Left forelimb (tissue), 1 donor: Measurements from ENCODE around the gene GRK3.

Source experiments
- DNase-seq: peaks from one replicate; pipeline ENCODE4 v3.0.0-alpha.2; 2018; ENCODE audit warnings: low spot score

Gene GRK3

DNA sequence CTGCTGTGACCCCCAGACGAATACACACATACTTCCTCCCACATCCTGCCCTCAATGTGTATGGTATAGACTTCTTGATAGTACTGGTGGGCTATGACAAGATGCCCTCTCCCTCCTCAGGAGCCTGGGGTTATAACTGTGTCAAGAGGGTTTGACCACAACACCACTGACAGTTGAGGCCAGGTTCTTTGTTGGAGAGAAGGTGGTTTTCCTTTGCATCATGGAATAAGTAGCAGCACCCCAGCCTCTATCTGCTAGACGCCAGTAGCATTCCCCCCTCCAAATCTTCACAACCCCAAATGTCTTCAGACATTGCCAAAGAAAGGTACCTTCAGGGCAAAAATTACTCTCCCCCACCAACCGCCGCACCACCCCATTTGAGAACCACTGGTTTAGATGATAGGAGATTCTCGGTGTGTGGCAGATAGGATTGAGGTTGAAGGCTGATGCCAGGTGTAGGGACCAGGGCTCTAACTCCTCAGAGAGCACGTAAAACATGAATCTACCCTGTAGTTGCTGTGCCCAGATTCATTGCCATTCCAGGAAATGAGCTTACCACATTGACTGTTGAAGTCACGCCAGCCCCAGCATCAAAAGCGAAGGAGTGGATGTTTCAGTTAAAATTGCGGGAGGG is 172.0 kb downstream of the GRK3 start:
- DNase-seq, result no peak

DNA sequence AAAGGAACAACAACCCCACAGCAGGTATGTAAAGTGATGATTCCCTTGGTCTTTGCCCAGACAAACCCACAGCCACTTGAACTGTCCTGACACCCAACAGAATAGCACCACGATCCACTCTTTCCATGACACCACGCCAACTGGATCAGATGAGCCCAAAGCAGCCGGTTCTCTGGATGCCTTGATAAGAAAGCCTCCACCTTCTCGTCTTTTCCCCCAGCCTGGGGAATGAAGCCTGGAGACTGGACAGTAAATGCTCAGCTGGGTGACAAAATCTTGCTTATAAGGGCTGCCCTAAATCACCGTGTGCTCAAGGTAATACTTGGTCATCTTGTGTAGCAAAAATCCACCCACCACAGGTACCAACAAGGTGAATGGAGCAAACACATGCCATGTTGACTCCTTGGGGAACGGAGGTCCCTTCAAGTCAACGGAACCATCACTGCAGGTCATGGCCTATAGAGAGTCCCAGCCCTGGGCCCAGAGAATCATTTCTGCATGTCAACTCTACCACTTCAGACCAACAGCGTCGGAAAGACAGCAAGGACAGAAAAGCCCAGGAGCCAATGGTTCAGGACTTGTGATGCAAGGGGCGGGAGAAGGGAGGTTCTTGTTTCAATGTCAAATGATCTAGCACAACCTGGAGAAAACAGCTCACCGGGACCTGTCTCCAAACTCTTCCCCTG is 175.3 kb downstream of the GRK3 start:
- no peak for DNase-seq

DNA sequence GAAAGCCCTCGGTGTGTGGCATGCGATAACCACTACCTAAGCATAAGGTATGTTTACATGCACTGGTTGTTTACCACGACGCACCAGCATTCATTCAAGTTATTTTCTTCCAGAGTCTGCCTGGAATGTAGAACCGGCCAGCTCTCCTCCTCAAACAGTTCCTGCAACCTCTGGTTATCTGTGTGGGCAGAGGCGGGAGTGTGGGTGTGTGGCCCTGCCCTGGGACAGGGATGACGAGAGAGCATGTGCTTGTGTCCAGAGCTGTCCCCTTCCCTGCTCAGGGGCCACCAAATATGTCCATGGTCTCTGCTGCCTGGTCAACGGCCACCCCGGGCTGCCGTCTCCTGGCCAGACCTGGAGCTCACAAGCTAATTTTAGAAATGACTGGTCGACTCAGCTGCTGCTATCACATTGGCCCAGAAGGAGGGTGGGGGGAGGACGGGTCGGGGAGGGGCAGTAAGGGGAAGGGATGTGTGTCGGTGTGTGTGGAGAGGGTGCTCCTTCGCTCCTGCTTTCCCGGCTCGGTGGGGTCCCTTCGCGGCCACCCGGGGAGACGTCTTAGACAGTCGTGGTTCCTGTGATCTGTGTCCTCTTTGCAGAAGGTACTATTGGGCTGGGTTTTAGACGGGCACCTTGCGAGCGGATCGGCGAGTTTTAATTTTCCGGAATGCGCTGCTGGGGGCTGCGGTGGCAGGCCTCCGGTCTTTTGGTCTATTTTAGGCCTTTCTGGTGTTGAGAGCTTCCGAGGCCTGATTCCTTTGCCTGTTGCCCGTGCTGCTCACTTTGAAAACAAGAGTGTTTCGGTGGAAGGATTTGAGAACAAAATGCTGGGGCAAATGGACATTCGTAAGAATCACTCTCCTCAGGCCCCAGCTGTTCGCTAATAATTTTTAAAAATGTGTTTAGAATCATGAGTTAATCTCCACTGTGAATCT is 177.5 kb downstream of the GRK3 start, which contains the start of gene MYO18B:
Gene MYO18B, plus strand, starts transcription at position 497 of the 935 bp plus-strand sequence. CDS start 18,905 bp downstream, outside the sequence.
- DNase-seq, result no peak

DNA sequence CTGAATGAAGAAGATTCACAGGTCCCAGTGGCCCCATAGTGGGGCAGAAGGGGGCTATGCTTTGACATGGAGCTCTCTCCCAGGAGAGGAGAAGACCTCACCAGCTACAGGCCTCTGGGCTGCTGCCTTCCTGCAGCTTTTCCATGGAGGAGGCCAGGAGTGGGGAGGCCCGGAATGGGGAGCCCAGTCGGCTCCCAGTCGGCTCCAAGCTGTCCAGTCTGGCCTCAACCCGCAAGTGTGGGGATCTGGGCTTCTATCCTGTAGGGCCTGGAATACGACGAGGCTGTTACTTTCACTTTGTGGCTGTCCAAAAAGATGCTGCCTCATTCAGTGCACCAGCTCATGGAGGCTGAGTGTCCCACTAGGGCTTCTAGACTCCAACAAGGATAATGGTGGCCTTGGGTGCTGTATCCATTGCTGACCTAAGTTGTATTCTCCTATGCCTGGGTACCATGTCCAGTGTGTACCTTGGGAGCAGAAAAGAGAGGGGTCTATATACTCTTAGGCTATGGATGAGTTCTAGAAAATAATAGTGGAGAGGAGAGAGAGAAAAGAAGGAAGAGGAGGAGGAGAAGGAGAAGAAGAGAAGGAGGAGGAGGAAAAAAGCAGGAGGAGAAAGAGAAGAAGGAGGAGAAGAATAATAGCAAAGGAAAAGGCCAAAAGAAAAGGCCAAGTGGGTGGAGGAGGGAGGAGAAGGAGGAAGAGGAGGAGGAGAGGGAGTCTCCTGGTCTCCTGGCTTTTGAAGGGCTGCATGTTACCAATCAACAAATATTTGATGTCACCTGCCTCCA is 178.6 kb downstream of the GRK3 start:
- DNase-seq, result no peak

DNA sequence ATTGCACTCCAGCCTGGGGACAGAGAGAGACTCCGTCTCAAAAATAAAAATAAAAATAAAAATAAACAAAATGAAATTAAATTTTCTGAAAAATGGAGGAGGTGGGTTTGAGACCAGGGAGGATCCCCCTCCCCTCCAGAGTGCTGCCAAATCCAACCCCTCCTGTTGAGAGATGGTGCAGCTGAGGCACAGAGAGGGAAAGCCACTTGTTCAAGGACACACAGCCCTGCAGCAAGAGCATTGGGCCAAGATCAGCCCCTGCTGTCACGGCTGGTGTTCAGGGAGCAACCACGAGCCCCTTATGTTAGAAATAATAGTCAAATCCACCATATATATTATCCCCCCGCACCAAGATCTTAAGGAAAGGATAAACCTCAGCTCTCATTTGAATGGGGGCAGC is 180.2 kb downstream of the GRK3 start:
- DNase-seq, result no peak

DNA sequence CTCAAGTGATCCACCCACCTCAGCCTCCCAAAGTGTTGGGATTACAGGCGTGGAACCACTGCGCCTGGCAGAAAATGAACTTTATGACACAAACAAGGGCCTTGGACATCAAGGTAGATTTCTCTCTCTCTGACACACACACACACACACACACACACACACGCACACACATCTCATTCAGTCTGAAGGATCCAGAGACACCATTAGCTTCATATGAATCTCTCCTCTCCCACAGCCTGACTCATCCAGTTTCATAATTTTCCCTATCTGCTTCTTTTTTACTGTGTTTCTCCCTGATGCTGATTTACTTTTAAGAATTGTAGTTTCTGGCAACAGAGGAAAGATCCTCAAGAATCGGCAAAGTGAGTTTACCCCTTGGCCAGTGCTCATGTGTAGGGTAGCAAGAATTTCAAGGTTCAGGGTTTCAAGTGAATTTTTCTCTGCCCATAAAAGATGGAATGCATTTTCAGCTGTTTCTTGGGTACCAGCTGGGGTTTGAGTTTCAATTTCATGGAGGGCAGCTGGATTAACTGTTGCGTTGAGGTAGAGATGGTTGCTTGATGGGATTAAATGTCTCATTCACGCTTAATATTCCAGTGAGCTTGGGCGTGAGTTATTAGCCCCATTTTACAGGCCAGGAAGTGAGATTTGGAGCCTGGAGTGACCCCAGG is 181.0 kb downstream of the GRK3 start:
- DNase-seq, result no peak

DNA sequence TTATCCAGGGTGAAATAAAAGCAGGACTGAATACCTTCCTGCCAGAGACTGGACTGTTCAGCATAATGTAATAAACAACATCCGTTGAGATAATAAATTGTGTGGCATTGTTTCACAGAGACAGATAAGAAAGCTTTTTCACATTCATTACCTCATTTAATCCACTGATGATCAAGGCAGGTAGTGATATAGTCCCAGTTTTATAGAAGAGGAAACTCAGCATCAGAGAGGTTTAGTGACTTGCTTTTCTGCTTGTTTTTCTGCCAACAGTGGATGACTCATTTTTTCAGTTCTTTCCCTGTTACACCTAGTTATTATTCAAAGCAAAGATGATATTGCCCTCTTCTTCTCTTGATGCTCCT is 181.5 kb downstream of the GRK3 start:
- no peak for DNase-seq

DNA sequence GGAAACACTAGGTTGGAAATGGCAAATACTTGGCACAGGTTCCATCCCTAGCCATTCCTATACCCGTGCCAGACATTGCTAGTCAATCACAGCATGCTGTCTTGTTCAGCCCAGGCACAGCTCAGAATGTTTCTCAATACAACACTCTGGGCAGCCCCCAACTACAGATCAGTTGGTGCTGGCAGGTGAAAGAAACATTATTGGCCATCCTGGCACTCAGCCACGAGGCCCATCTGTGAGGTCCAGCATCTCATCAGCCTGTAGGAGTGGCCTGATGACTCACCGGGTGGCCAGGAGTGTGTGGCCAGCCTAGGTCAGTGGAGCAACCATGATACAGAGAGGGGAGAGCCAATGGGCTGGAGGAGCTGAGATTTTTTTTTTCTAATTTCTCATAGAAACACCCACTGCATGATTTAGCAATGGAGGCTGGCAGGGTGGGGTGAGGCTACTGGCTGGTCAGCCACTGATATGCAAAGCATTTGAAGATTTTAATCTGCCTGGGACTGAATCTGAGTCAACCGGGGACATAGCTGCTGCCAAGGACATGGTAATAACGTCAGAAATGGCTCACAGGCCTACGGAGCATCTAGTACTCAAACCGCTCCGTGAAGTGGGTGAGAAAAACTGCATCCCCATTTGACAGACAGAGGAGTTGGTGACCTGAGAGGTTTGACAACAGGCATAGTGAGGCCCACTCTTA is 182.9 kb downstream of the GRK3 start:
- DNase-seq, result no peak

DNA sequence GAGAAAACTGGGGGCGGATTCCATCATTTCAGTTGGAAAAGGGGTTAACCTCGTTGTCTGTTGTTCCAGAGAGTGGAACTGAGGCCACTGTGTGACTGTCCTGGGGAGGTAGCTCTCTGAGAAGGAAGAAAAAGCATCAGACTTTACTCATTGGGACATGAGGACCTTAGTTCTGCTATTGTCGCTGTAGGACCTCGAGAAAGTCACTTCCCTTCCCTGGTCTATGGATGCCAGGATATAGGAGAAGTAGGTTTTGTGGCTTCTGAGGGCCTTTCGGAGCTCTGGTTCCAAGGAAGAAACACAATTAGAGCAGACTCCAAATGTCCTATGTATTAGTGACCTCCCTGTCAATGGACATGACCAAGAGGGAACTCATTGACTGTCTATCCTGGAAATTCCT is 183.7 kb downstream of the GRK3 start:
- DNase-seq, result no peak

DNA sequence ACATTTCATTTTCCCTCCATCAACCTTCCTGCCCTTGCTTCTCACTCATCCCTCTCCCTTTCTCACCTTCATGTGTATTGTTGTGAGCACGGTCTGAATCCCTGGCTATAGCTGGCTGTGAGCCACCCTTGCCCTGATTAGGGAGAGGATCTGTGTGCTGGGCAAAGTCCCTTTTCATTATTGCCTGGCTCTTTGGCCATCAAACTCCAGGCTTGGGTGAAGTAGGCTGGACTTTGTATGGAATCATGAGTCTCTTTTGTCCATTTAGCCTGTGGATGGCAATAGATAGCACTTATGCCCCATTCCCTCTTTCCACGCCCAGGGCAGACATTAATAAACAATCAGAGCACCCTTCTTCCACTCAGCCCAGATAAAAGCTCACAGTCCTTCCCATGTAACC is 184.2 kb downstream of the GRK3 start:
- no peak for DNase-seq

DNA sequence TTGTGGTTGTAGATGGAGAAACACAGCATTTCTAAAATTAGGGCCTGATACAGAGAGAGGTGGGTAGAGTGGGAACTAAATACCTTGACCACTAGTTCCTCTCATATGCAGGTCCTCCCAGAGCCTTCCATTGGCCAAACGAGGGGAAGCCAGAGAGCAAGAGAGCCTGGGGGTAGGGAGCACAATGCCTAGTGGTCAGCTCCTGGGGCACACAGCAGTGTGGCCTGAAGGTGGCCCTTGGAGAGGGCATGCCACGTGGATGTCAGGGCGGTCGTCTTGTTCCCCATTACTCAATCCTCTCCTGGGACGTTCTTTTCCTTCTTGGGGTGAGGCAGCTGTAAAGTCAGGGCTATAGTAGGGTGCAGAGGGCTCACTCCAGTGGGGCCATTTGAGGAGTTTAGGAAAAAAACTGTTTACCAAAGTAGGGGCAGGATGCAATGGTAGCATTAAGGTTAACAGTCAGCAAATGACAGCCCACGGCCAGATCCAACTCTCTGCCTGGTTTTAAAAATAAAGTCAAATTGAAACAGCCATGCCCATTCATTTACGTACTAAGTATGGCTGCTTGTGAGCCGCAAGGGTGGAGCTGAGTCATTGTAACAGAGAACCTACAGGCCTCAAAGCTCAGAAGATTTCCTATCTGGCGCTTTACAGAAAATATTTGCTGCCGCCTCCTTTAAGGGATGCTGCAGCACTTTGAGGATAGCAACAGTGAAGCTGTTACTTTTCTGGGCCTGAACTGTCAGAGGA is 185.1 kb downstream of the GRK3 start:
- DNase-seq, result no peak

DNA sequence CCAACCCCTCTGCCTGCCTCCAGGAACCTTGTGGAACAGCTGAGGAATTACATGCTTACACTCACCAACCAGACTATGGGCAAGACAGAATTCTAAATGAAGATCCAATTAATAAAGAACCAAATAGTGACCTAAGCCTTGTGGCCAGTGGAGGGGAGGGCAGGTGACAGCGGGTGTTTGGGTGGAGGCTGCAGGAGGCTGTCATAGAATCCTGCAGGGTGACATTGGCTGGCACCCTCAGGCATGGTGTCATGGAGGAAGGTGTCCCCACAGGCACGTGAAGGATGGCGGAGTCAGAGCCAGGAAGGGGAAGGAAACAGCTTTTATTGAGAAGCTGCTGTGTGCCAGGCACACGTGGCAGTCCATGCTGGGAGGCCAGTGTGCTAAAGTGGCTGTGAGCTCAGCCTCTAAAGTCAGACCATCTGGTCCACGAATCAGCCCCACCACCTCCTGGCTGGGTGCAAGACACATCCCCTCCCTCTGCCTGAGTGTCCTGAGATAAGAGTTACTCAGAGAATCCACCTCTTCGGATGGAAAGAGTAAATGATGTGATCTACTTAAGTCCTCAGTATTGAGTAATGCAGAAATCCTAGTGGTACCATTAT is 186.2 kb downstream of the GRK3 start:
- DNase-seq, result no peak

DNA sequence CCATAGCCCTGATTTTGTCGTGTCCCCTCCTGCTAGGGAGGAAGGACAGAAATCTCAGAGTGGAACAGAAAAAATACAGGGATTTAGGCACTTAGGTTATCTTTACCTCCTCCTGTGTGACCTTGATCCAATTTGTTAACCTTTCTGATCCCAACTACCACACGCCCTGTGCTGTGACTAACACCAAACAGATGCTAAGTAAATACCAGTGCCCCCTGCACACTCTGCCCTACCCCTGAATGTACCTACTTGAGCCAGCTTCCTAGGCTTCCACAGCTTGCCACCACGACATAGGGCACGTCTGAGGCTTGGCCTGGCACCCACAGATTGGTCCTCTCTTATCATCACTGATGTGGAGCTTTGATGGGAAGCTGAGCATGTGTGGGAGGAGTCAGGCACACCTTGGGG is 186.7 kb downstream of the GRK3 start:
- DNase-seq, result no peak

DNA sequence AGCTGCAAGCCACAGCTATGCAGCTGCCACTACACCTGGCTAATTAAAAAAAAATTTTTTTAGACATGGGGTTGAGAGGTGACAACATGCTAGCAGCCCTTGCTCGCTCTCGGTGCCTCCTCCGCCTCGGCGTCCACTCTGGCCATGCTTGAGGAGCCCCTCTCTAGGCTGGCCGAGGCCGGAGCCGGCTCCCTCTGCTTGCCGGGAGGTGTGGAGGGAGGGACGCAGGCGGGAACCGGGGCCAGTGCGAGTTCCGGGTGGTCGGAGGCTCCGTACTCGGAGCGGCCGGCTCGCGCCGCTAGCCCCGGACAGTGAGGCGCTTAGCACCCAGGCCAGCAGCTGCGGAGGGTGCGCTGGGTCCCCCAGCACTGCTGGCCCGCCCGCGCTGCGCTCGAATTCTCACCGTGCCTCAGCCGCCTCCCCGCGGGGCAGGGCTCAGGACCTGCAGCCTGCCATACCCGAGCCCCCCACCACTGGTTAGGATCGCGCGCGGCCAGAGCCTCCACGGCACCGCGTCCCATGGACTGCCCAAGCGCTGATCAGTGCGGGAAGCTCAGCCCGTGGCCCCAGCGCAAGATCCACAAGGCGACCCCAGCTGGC is 188.2 kb downstream of the GRK3 start:
- no peak for DNase-seq

DNA sequence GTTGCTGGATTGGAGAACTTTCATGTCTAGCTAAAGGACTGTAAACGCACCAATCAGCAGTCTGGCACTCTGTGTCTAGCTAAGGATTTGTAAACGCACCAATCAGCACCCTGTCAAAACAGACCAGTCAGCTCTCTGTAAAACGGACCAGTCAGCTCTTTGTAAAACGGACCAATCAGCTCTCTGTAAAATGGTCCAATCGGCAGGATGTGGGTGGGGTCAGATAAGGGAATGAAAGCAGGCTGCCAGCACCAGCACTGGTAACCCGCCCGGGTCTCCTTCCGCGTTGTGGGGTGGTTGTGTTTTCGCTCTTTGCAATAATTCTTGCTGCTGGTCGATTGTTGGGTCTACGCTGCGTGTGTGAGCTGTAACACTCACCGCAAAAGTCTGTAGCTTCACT is 188.8 kb downstream of the GRK3 start:
- no peak for DNase-seq

DNA sequence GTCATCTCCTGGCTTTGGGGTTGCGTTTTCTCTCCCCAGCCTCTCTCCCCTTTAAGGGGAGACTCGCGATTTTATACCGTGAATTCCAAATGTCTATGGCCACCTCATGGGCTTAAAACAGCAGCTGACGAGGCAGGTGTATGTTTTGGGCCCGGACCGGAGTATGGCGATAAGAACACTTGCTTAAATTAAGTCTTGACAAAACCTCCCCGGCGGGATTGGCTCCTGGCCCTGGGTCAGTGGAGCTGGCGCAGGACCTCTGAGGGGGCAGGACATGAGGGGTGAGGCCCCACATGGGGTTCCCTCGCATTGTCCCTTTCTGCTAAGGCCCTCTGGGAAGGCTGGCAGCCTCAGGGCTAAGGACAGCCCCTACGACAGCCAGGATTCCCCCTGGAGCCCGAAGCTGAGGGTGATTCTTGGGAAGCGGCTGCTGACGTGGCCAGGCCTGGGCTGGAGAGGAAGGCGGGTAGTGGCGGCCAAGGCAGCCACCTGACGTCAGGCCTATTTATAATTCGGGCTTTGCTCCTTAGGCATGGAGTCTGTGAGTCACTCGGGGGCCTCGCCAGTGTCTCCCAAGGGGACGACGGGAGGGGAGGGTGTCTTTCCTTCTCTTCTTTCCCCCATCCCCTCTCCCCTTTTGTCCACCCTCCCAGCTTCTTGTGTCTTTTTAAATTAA is 190.2 kb downstream of the GRK3 start:
- no peak for DNase-seq

DNA sequence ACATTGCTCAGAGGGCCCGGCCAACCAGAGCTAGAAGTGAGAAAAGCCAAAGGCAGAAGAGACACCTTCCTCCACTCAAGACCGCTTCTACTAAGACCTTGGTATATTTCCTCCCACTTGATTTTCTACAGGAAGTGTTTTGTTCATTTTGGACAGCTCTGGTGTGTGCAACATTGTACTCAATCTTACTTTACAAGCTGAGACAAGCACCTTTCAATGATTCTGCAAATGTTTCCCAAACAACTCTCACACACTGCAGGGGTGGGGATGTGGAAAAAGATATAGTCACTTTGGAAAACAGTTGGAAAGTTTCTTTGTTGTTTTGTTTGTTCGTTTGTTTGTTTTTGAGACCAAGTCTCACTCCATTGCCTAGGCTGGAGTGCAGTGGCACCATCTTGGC is 193.2 kb downstream of the GRK3 start:
- no peak for DNase-seq

DNA sequence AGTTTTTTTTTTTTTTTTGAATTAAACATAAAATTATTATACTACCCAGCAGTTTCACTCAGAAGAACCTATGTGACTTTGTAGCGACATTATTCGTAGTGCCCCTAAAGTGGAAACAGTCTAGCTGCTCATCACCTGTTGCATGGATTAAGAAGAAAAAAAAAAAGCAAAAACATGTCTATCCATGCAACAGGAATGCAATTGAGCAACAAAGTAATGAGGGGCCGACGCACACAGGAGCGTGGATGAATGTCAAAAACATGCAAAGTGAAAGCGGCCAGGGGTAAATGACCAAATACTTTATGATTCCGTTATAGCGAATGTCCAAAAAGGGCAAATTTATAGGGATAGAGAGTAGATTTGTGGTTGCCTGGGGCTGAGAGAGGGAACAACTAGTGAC is 193.8 kb downstream of the GRK3 start:
- no peak for DNase-seq

DNA sequence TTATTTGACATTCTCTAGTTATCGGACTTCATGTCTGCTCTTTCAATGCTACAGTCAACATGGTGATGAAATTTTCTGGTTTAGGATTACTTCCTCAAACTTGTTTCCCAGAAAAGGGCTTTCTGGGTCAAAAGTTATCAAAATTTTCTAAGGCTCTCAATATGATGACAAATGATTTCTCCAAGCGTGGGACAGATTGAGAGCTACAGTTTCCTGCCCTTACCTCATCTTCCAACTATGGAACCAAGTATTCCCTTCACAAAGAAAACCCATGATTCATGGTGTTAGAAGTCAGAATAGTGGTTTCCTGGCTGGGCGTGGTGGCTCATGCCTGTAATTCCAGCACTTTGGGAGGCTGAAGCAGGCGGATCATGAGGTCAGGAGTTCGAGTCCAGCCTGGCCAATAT is 195.4 kb downstream of the GRK3 start:
- no peak for DNase-seq
